ENCODE results near the gene MYH14. TPM values are rescaled to one million over a fixed set of nuclear protein-coding genes. Genes with fewer than 3 reads are reported as not detected.

Gene MYH14
- polyA plus RNA-seq, 3 donors, result 16.6 to 23.9 (median 19.0) TPM

GRCh38 chr19:50192463-50193211 lies 10.8 kb upstream of the MYH14 start:
- DNase-seq (ENCODE audit: low read depth in 3 of 3, low spot score in 2 of 3), result no peak

GRCh38 chr19:50195224-50195623 lies 8.2 kb upstream of the MYH14 start:
- no peak for DNase-seq (ENCODE audit: low read depth in 3 of 3, low spot score in 2 of 3)

- DNase-seq (ENCODE audit: low read depth in 3 of 3, low spot score in 2 of 3), result no peak
Measured at GRCh38 chr19:50196322-50196932, 7.0 kb upstream of the MYH14 start.

DNA sequence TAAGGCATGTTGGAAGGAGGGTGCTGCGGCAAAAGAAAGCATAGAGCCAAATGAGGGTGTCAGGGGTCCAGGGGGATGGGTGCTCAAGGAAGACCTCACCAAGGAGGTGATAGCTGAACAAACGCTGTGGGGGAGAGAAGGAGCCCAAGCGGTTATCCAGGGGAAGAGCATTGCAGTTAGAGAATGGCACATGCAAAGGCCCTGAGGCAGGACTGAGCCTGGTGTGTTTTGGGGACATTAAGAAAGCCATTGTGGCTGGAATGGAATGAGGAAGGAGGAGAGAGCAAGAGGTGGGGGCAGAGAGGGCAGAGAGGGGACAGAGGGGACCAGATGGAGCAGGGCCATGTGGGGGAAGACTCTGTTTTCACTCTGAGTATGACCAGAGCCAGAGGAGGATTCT lies 6.1 kb upstream of the MYH14 start:
- DNase-seq (ENCODE audit: low read depth in 3 of 3, low spot score in 2 of 3), result no peak

GRCh38 chr19:50198431-50199258 lies 4.8 kb upstream of the MYH14 start:
- no peak for DNase-seq (ENCODE audit: low read depth in 3 of 3, low spot score in 2 of 3)

DNA sequence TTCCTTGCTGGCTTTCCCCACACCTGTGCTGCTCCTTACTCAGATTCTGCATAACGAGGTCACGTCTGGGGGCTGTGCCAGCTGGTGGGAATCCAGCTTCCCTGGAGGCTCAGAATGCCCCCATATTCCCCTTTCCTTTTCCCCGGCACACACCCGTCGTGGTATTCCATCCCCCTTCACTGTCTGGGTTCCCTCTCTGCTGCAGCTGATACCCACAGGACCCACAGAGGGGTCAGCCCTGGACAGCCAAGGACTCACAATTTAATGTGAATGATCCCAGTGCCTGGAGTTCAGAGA lies 4.2 kb upstream of the MYH14 start:
- no peak for DNase-seq (ENCODE audit: low read depth in 3 of 3, low spot score in 2 of 3)

DNA sequence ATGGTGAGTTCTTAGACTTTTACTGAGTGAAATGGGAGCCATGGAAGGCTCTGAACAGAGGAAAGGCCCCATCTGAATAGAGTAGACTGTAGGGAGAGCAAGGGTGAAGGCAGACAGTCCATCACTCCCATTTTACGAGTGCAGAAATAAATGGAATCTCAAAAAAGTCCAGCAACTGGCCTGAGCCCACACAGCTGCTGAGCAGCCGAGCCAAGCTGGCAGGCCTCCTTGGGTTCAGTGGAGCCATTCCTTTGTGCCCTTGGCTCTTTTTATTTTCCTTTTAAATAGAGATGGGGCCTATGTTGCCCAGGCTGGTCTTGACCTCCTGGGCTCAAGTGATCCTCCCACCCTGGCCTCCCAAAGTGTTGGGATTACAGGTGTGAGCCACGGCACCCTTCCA lies 1.0 kb upstream of the MYH14 start:
- no peak for DNase-seq (ENCODE audit: low read depth in 3 of 3, low spot score in 2 of 3)

DNA sequence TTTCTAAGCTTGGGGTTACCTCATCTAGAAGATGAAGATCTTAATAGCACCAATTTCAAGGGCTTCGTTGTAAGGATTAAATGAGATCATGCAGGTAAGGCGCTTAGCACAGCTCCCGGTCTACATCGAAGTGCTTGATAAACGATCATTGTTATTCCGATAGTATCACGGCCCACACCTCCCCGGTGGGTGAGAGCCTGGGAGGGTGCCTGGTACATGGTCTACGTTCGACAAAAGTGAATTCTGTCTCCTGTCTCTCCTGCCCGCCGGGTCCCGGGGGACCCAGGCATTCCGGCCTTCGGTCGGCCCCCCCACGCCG lies 501 bp upstream of the MYH14 start:
- no peak for DNase-seq (ENCODE audit: low read depth in 3 of 3, low spot score in 2 of 3)

- no peak for DNase-seq (ENCODE audit: low read depth in 3 of 3, low spot score in 2 of 3)
Measured at GRCh38 chr19:50204081-50204428, 633 bp downstream of the MYH14 start.

DNA sequence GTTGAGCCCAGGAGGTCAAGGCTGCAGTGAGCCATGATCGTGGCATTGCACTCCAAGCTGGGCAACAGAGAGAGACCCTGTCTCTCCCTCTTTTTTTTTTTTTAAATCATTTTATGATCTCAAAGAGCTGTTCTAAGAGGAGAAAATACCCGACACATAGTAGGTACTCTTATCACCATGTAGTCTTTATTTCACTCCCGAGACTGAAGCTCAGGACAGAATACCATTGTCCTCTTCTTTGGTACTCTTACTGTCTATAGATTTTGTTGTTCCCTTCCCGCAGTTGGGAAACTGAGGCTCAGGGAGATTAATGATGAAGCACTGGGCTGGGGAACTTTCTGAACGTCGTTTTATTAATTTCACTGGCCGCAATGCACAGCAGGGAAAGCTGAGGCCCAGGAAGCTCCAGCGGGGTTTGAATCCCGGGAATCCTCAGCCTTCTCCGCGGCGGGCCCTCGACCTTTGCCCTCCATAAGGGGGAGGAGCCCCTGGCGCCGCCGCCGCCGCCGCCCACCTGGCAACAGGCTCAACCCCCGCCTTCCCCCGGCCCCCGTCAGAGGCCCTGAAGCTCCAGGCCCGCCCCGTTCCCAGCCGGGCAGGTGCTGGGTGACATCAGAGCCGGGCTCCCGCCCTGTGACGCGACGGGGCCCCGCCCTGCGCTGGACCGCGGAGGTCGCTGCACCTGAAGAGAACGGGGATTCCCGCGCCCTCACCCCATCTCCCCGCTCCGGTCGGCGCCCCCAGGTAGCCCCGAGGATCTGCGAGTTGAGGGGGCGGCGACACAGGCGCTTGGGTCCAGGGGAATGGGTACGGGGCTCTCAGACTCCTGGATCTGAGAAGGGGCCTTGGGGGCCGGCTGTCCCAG lies 1.6 kb downstream of the MYH14 start:
- DNase-seq (ENCODE audit: low read depth in 3 of 3, low spot score in 2 of 3), result peak in 1 of 3 donors; percentile 53

DNA sequence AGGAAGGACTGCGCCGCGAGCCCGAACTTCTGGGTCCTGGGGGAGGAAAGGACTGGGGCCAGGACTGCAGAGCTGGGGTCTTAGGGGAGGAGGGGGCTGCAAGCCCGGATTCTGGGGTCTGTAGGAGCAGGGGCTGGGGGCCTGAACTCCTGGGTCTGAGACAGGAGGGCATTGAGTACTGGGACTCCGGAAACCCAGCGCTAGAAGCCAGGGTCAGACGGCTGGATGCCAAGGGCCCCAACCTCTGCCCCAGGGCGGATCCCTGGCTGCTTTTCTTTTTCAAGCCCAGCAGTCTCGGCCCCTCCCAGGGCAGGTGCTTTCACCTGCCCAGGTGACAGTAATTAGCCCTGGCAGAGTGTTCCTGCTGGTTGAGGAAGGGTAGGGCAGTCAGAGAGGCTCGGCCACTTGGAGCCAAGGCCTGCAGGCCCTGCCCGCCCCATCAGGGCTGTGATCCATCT lies 2.3 kb downstream of the MYH14 start:
- no peak for DNase-seq (ENCODE audit: low read depth in 3 of 3, low spot score in 2 of 3)

DNA sequence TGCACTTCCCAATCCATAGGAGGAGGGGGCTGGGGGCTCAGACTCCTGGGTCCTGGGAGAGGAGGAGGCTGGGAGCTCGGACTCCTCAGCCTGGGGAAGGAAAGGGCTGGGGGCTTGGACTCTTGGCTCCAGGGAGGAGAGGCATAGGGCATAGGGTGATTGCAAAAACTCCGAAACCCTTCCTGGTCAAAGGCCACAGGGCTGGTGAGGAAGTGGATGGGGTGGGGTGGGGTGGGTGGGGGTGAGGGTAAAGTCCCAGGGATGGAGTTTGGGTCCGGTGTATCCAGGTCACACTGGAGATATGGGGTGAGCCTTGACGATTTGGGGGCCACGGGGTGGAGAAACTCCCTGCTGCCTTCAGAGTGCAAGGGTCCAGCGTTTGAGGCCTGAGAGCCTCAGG lies 2.8 kb downstream of the MYH14 start:
- no peak for DNase-seq (ENCODE audit: low read depth in 3 of 3, low spot score in 2 of 3)

DNA sequence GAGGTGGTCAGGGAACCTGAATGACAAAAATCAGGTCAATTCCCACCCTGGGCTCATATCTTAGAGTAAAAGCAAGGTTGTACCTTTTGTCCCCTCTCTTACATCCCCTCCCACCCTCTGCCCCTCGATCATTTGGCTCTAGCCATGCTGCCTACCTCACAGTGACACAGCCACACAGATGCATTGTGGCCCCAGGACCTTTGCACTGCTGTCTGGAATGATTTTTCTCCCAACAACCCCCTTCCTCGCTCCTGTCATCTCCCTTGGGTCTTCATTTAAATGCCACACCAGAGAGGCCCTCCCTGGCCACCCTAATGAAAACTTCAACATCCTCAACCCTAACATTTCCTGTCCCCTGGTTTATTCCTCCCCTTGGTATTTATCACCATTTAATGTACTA lies 4.3 kb downstream of the MYH14 start:
- DNase-seq (ENCODE audit: low read depth in 3 of 3, low spot score in 2 of 3), result no peak

- no peak for DNase-seq (ENCODE audit: low read depth in 3 of 3, low spot score in 2 of 3)
Measured at GRCh38 chr19:50209131-50209530, 5.7 kb downstream of the MYH14 start.

DNA sequence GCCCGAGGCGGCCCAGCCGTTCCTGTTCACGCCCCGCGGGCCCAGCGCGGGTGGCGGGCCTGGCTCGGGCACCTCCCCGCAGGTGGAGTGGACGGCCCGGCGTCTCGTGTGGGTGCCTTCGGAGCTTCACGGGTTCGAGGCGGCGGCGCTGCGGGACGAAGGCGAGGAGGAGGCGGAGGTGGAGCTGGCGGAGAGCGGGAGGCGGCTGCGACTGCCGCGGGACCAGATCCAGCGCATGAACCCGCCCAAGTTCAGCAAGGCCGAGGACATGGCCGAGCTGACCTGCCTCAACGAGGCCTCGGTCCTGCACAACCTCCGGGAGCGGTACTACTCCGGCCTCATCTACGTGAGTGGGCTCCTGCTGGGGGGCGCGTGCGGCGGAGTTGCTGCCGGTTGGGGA lies 7.0 kb downstream of the MYH14 start:
- DNase-seq (ENCODE audit: low read depth in 3 of 3, low spot score in 2 of 3), result no peak

DNA sequence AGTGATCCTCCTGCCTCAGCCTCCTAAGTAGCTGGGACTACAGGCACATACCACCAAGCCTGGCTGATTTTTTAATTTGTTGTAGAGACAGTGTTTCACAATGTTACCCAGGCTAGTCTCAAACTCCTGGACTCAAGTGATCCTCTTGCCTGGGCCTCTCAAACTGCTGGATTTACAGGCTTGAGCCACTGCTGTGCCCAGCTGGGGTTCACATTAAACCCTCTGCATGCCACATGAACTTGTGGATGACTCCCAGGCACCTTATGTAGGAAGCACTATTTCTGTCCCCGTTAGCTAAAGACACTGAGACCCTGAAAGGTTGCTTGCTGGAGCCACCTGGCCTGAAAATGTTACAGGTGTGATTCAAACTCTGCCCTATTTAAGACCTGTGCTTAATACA lies 10.5 kb downstream of the MYH14 start:
- no peak for DNase-seq (ENCODE audit: low read depth in 3 of 3, low spot score in 2 of 3)

DNA sequence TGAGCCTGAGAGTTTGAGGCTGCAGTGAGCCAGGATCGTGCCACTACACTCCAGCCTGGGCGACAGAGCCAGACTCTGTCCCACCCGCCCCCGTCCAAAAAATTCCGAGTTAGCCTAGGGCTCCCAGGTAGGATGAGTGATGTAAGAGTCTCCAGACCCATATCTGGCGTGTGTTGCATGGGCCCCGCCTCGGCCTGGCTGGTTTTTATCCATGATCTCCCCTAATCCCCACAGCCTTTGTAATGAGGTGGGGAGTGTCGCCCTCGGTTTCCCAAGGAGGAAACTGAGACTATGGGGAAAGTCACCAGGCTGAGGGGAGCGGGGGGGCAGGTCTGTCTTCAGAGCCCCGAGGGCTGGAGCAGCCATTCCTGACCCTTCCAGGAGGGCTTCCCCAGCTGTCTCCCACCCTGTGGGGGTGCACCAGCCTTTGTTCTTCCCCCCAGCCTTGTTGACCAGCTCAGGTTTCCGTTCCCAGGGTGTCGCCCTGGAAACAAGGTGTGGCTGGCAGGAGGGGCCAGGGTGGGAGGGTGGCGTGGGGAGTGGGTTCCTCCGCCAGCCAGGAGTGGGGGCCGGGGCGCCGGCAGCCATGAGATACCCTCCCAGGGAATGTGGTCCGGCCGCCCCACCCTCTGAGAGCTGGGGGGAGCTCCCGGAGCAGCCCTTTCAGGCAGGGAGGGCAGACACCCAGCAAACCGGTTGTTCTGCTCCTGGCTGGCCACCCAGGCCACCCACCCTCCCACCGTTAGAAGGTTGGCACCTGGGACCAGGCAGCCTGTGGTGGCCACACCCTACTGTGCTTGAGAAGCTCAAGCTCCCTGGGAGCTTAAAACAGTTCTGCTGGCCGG lies 11.5 kb downstream of the MYH14 start:
- DNase-seq (ENCODE audit: low read depth in 3 of 3, low spot score in 2 of 3), result peak in 1 of 3 donors; percentile 49

DNA sequence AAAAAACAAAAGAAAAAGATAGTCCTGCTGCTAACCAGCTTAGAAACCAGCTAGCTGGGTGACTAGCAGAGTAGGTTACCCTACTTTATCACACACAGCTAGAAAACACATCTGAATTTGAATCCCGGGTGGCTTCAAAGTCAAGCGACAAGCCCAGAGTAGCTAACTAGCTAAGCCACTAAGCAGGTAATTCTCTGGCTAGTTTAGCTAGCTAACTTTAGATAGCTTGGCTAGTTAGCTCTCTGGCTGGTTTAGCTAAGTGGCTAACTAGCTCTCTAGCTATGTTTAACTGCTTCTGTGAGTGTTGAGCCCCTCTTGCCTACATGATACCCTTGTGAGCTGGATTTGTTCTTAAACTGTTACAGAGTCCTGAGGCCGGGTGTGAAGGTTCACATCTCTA lies 12.4 kb downstream of the MYH14 start:
- DNase-seq (ENCODE audit: low read depth in 3 of 3, low spot score in 2 of 3), result no peak

- no peak for DNase-seq (ENCODE audit: low read depth in 3 of 3, low spot score in 2 of 3)
Measured at GRCh38 chr19:50221087-50221486, 17.7 kb downstream of the MYH14 start.

All from right renal cortex interstitium (tissue), 3 donors.